HG03460 (cell line): ENCODE data around the gene KAZN.

Experiments used
- ATAC-seq: cut with Tn5 transposase; IDR thresholded peaks from one replicate; pipeline ENCODE4 v1.9.1; 2021; ENCODE audit not compliant: unreplicated experiment

Gene KAZN

GRCh38 chr1:15094719-15095495, 496.4 kb downstream of the KAZN start:
- no peak for ATAC-seq

- ATAC-seq = no peak
Observed at GRCh38 chr1:15095496-15095875, 497.0 kb downstream of the KAZN start.

GRCh38 chr1:15096293-15096692, 497.8 kb downstream of the KAZN start:
- ATAC-seq = no peak

GRCh38 chr1:15098176-15099125, 500.0 kb downstream of the KAZN start:
- ATAC-seq = no peak

GRCh38 chr1:15099441-15100120, 501.1 kb downstream of the KAZN start:
- ATAC-seq = no peak

GRCh38 chr1:15100121-15100879, 501.8 kb downstream of the KAZN start:
- no peak for ATAC-seq

- no peak for ATAC-seq
Observed at GRCh38 chr1:15100880-15101760, 502.6 kb downstream of the KAZN start.

- ATAC-seq = no peak
Observed at GRCh38 chr1:15101801-15102200, 503.3 kb downstream of the KAZN start.

- ATAC-seq = no peak
Observed at GRCh38 chr1:15102646-15103045, 504.2 kb downstream of the KAZN start.

GRCh38 chr1:15103211-15103610, 504.7 kb downstream of the KAZN start:
- no peak for ATAC-seq

GRCh38 chr1:15103906-15104305, 505.4 kb downstream of the KAZN start:
- no peak for ATAC-seq

GRCh38 chr1:15104768-15105167, 506.3 kb downstream of the KAZN start:
- ATAC-seq = no peak

GRCh38 chr1:15106608-15107007, 508.1 kb downstream of the KAZN start:
- ATAC-seq = no peak

GRCh38 chr1:15107058-15107687, 508.7 kb downstream of the KAZN start:
- ATAC-seq = no peak

- no peak for ATAC-seq
Observed at GRCh38 chr1:15107911-15108310, 509.4 kb downstream of the KAZN start.

- ATAC-seq = no peak
Observed at GRCh38 chr1:15110128-15110866, 511.8 kb downstream of the KAZN start.

- no peak for ATAC-seq
Observed at GRCh38 chr1:15110867-15111230, 512.4 kb downstream of the KAZN start.

GRCh38 chr1:15113146-15113545, 514.7 kb downstream of the KAZN start:
- ATAC-seq = no peak

GRCh38 chr1:15114884-15115283, 516.4 kb downstream of the KAZN start:
- no peak for ATAC-seq
